HG02678 (cell line): ENCODE data around the gene TRIM42.
A peak's percentile ranks its signal among the peaks of the same experiment; 100 is the strongest.

Experiments used
- ATAC-seq: cut with Tn5 transposase; IDR thresholded peaks from one replicate; pipeline ENCODE4 v1.9.1; 2021; ENCODE audit warnings: mild to moderate bottlenecking, moderate library complexity; ENCODE audit not compliant: unreplicated experiment

Gene TRIM42

DNA sequence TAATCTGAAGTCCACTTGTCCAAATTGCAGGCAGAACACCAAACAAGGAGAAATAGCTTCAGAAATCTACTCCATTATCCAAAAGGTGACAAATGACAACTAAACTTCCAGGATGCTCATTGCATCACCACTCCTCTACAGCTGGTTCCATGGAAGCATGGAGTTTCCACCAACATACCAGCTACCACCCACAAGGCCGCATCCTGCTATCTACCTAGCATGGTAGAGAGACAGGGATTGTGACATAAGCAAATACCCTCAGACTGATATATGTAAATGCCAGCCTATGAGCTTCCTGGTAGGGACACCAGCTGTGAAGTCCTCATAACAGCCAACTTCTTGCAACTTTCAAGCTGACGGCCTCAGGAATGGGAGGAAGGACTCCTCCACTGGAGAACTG lies at the start of gene TRIM42:
TSS of gene TRIM42 (plus strand) at position 301 of the 400 bp plus-strand sequence. CDS start 166 bp downstream, outside the sequence.
- no peak for ATAC-seq

DNA sequence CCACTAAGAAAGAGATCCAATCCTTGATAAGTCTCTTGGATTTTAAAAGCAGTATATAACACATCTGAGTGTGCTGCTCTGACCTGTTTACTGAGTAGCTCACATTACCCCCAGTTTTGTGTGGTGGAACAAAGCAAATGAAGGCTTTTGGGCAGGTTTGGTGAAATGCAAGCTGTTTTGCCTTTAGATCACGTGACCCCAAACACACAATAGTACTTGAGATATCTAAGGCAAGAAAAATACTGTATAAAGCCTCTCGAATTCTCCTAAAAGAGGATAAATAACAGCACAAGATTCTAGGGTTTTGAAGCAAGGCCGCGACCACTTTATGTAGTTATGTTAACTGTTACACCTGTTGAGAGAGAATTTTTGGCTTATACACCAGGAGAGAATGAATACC lies 49.3 kb upstream of the TRIM42 start:
- no peak for ATAC-seq

DNA sequence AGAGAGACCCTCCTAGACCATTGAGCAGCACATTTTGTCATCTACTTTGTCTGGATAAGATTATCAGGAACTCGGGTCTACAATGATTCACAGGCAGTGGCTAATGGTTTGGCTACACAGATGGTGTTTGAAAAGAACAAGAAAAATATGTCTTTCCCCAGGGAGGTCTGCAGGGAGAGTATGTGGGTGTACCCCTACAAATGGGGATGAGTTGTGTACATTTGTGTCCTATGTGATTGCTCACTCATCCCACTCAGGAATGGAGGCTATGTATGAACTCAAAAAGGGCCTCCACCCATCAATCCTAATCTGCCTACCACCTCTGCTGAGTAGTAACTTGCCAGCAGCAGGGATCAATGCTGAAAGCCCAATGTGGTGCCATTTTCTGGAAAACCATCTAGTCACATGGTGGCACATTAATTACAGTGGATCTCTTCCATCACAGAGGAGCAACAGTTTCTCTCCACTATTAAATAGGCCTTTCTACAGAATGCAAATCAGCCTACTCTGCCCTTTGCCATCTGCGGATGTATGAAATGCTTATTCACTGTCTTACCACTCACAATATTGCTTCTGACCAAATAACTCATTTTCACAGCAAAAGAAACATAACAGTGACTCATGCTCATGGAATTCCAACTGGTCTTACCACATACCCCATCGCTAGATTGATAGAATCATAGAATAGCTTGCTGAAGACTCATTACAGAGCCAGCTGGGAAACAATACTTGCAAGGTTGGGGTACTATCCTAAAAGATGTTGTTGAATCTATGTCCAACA lies 48.3 kb upstream of the TRIM42 start:
- no peak for ATAC-seq

DNA sequence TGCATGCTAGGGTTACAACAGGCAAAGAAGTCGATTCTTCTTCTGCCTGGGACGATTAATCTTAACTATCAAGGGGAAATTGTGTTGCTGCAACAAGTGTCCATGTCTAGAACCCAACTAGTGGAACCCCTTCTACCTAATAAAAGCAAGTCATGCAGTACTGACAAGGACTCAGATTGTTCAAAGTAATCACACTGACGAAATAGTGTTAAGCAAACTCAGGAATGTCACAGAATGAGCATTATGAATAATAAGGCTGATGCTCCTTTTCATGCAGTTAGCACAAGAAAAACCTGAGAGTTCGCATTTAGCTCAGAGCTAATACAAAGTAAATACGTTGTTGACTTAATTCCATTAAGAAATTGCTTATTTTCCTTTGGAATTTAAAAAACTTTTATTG lies 47.5 kb upstream of the TRIM42 start:
- ATAC-seq: no peak

DNA sequence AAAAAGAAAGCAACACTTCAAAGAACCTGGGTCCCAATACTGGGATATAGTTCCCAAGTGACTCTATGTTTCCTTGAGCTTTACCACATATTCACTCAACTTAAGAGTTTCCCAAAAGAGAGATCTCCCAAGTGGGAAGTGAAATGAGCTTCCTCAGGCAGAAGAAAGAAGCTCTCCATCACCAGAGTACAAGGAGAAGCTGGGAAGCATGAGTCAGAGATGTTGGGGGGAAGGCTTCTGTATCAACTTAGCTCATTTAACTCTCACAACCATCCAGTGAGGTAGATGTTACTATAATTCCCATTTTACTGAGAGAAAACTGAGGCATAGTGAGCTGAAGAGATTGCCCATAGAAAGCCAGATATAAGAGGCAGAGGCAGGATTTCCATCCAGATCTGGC lies 47.0 kb upstream of the TRIM42 start:
- no peak for ATAC-seq

DNA sequence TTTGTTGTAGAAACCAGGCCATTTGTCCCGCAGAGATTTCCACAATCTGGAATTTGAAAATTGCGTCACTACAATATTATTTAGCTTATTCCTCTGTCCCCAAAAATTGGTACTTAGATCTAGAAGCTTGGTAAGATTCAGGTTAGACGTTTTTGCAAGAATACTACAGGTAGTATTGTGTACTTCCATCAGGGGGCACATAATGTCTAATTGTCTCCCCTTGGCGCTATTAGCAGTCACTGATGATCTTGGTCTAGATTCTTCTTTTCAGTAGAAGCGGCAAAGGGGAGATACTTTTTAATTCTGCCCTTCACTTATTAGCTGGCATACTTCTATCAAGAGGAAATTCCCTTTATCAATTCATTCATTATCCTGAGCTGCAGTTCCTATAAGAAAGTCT lies 42.6 kb upstream of the TRIM42 start:
- no peak for ATAC-seq

DNA sequence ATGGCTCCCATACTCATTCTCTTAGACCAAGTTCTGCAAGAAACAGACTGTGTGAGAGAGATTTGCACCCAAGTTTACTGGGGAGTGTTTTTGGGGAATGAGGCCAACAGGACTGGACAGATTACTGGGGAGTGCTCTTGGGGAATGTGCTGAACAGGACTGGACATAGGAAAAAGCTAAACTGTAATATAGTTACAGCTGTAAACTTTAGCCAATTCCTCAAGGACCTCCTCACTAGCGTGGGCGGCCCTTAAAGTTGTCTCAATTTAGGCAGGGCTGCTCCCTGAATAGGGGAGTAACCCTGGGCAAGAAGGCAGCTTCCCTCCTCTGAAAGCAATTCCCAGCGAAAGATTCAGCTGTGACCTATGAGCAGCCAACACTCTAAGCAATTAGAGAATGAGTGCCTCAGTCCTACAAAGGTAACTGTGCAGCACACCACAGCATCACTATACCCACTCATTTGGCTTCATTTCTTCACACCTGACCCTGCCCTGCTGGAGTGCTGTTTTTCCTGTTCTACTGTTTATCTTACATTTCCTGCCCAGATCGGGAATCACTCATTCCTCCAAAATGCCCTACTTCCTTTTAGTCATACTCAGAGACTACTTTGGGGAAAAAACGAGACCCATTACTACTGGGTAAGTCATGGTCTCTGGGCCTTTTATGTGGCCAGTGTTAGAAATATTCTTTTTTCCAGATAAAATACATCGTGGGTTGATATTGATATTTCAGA lies 41.3 kb upstream of the TRIM42 start:
- ATAC-seq: no peak

DNA sequence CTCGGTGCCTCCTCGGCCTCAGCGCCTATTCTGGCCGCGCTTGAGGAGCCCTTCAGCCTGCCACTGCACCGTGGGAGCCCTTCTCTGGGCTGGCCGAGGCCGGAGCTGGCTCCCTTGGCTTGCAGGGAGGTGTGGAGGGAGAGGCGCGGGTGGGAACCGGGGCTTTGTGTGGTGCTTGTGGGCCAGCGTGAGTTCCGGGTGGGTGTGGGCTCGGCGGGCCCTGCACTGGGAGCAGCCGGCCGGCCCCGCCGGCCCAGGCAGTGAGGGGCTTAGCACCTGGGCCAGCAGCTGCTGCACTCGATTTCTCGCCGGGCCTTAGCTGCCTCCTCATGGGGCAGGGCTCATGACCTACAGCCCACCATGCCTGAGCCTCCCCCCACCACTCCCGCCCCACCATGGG lies 26.6 kb upstream of the TRIM42 start:
- ATAC-seq: no peak

DNA sequence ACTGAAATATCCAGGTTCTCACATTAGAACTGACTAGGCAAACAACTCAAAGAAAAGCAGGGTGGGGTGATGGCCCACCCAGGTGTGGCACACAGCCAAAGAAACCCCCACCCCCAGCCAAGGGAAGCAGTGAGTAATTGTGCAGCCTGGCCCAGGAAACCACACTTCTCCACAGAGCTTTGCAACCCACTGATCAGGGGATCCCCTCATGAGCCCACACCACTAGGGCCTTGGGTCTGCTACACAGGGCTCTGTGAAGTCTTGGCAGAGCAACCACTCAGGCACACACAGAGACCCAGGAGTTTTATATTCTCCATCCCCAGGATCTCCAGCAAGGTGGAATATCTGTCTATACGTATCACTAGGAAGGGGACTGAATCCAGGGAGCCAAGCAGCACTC lies 22.2 kb upstream of the TRIM42 start:
- ATAC-seq: peak; percentile 91

DNA sequence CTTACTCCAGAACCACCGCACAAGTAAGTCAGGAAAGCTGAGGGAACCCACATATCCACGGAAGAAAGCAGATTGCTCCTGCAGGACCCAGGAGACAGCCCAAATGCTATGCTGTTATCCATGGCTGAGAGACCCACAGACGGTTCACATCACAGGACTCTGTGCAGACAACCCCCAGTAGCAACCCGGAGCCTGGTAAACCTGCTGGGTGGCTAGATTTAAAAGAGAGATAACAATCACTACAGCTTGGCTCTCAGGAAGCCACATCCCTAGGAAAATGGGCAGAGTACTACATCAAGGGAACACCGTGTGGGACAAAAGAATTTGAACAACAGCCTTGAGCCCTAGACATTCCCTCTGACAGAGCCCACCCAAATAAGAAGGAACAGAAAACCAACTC lies 13.8 kb upstream of the TRIM42 start:
- no peak for ATAC-seq

DNA sequence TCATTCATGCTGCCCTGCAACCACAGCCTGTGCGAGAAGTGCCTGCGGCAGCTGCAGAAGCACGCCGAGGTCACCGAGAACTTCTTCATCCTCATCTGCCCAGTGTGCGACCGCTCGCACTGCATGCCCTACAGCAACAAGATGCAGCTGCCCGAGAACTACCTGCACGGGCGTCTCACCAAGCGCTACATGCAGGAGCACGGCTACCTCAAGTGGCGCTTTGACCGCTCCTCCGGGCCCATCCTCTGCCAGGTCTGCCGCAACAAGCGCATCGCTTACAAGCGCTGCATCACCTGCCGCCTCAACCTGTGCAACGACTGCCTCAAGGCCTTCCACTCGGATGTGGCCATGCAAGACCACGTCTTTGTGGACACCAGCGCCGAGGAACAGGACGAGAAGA lies 4.7 kb downstream of the TRIM42 start:
- ATAC-seq: no peak

DNA sequence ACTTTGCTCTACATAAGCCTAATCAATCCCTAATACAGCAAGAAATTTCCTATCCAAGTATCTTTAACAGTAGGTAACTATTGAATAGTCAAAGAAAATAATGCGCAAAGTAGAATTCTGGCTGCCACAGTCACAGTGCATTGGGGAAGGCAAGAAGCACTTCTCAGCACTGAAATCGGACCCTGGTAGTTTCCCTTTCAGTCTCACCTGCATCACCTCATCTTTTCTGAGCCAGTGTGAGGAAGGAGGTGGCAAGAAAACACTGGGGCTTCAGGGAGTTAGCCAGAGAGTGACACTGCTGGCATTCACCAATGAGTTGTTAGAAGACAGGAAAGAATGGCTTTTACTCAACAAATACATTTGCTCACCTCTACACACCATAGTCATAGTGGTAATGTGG lies 8.3 kb downstream of the TRIM42 start:
- ATAC-seq: no peak

DNA sequence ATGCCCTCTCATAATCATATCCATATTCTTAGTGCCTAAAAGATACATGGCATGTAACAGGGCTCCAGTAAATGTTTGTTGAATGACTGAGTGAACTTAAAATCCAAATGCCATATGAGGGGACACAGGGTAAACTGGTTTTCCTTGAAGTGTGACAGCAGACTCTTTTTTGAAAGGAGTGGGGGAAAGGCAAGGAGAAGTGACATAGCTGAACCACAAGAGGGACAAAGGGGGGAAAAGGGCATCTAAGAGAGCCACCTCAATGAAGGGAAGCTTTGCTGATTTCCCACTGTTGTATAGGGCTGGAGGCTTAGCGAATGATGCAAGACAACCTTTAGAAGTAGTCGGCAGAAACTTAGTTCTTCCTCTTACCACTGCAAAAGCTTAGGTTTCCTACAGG lies 9.1 kb downstream of the TRIM42 start:
- ATAC-seq: no peak

DNA sequence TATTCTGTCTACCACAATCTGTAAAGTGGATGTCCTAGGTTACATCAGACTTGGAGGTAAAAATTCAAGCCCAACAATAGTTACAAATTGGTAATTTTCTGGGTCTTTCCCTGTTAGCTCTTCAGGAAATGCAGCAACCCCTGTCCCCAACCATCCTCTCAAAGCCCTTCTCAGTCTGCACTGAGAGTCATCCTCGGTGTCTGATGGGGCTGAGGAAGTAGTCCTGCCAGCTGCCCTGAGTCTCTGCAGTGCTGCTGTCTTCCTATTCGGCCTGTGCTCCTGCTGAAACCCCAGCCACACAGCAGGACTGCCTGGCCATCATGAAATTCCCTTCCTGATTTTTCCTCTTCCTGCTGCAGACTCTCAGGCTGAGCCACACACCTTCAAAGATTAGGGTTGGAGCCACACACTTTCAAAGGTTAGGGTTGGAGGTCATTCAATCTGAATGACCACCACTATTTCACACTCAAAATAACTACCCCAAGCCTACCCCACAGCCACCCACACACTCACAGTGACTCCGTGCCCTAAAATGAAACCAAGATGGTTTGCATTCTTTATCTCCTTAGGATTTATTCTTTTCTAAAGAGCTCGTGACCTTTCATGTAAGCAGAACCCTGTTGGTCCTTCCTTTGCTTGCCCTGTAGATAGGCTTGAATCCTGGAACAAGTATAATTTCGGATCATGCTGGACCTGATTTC lies 17.6 kb downstream of the TRIM42 start:
- ATAC-seq: peak; percentile 80

DNA sequence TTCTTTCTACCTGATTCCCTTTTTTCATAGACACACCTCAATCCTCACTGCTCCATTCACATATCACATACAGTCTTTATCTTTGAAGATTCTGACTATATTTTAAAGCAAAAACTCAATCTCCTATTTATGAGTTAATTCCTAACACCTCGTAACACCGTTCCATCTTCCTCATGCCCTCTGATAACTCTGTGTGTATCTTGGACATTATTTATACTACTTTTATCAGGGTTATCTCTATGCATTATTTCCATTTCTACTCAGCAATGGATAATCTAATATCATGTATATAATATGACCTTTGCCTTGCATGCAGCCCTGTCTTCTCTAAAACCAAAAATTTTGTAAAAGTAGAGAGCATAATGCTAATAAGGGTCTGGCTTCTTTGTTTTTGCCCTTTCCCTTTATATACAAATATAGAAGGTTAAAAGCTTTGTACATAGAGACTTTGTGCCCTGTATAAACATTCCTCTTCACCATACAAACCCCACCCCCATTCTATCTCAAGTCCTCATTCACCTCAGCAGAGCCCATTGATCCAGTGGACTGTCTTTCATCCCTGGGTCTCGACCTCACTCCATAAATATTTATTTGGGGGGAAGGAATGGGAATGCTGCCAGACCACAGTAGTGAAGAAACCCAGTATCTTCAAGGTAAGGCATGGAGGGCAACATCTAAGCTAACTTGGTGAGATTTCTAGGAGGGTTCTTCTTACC lies 21.8 kb downstream of the TRIM42 start:
- no peak for ATAC-seq

DNA sequence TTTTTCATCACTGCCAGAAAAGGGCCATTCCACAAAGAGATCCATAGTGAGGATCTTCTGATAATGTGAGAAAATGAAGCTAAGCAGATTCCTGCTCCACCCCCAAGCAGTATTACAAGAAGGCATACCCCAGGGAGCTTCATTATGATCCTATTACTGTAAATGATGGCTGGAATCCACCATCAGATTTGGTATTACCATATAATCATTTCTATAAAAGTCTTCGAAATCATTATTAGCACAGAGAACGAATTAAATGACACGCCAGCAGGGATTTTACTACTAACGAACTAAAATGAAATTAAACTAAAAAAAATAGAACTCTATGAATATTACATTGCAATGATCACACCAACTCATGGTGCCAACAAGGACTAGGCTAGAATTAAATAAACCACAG lies 24.4 kb downstream of the TRIM42 start:
- ATAC-seq: no peak

DNA sequence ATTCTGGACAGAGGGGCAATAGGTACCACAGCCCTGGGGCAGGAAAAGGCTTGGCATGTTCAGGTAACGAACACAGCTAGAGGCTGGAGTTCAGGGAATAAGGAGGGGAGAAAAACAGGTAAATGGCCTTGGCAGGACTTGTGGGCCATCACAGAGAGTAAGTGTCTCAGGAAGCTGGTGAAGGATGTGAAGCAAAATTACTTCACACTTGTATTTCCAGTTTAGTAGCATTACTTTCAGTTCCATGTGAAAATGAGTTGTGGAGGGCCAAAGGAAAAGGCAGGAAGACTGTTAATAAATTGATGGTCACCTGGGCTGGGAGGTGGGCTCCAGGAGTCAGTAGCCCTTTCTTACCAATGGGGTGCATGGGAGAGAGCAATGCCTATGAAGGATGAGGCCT lies 25.6 kb downstream of the TRIM42 start:
- ATAC-seq: no peak

DNA sequence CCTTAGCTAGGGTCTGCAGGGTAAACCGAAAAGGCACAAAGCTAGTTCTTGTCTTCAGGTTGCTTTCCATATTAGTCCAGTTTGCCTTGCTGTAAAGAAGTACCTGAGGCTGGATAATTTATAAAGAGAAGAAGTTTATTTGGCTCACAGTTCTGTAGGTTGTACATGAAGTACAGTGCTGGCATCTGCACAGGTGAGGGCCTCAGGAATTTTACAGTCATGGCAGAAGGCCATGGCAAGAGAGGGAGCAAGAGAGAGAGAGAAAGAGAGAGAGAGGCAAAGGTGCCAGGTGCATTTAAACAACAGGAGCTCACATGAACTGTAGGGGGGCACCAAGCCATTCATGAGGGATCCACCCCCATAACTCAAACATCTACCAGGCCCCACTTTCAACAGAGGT lies 26.9 kb downstream of the TRIM42 start:
- ATAC-seq: no peak

DNA sequence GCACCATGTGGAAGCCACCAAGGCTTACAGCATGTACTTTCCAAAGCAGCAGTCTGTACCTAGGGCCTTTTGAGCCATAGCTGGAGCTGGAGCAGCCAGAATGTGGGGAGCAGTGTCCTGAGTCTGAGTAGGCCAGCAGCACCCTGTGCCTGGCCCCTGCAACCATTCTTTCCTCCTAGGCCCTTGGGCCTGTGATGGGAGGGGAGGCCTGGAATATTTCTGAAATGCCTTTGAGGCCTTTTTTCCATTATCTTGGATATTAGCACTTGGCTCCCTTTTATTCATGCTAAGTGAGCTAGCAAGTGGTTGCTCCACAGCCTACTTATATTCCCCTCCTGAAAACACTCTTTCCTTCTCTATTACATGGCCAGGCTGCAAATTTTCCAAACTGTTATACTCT lies 28.1 kb downstream of the TRIM42 start:
- no peak for ATAC-seq

DNA sequence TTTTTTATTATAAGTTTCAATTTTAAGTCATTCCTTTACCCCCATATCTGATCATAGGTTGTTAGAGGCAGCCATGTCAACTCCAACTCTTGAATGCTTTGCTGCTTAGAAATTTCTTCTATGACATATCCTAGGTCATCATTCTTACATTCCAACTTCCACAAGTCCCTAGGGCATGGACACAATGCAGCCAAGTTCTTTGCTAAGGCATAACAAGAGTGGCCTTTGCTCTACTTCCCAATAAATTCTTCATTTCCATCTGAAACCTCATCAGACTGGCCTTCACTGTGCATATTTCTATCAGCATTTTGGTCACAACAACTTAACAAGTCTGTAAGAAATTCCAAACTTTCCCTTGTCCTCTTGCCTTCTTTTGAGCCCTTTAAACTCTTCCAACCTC lies 28.5 kb downstream of the TRIM42 start:
- ATAC-seq: no peak

DNA sequence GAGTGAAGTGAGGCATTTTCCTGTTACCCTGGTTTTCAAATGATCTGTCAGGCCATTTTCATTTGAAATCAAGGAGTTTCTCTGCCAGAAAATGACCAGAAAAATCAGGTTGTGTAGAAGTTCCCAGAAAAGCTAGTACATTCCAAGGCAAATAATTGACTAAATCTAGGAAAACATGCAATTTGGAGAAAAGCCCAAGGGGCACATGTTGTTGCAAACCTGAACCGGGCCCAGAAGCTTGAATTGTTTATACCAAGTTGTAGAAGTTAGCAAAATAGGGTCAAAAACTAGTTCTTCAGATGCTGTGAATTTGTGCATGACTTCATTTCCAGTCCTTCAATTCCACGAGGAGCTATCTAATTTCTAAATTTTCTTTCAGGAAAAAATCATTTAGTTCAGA lies 31.0 kb downstream of the TRIM42 start:
- no peak for ATAC-seq
